ENCODE data around the gene EPHB3.

EPHB3 gene

DNA sequence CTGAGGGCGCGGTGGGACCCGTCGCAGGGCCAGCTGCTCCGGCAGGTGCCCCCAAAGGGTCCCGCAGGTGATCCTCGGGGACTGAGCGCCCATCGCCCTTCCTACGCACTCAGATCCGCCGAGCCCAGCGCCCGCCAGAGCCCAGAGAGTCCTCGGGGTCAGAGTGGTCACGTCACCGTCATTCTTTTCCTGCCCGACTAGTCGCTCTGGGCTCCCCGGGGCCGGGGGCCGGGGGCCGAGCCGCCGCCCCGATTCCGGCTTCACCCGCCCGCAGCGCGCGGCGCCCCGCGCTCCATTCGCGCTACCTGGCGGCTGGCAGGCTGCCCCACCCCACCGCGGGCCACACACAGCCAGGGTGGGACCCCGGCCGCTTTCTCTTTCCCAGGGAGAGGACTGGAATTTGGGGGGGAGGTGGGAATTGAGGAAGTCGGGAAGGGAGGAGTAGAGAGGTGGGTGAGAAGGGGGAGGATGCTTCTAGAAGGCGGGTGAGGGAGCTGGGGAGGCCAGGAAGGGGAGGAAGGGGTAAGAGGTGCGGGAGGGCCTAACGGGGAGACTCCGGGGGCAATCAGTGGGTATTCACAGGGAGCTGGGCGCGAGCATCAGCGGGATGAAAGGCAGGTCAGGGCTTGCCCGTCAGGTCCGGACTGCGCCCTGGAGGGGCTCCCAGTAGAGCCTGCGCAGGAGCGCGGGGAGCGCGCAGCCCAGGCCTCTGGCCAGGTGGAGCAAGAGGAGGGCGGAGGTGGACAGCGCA, 36.1 kb upstream of the EPHB3 start:
- no peak for DNase-seq (ENCODE audit: low spot score)
- TF ChIP-seq, protein P1, sequence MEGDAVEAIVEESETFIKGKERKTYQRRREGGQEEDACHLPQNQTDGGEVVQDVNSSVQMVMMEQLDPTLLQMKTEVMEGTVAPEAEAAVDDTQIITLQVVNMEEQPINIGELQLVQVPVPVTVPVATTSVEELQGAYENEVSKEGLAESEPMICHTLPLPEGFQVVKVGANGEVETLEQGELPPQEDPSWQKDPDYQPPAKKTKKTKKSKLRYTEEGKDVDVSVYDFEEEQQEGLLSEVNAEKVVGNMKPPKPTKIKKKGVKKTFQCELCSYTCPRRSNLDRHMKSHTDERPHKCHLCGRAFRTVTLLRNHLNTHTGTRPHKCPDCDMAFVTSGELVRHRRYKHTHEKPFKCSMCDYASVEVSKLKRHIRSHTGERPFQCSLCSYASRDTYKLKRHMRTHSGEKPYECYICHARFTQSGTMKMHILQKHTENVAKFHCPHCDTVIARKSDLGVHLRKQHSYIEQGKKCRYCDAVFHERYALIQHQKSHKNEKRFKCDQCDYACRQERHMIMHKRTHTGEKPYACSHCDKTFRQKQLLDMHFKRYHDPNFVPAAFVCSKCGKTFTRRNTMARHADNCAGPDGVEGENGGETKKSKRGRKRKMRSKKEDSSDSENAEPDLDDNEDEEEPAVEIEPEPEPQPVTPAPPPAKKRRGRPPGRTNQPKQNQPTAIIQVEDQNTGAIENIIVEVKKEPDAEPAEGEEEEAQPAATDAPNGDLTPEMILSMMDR (IDR thresholded peaks at IDR 0.05; ENCODE audit: extremely low read depth, insufficient read depth, missing control alignments): no peak
- in situ Hi-C loops (cut with MboI; ENCODE audit: low pct_unique_long_range_greater_than_20kb, low sequenced_read_pairs, unreplicated experiment): no loop called here

DNA sequence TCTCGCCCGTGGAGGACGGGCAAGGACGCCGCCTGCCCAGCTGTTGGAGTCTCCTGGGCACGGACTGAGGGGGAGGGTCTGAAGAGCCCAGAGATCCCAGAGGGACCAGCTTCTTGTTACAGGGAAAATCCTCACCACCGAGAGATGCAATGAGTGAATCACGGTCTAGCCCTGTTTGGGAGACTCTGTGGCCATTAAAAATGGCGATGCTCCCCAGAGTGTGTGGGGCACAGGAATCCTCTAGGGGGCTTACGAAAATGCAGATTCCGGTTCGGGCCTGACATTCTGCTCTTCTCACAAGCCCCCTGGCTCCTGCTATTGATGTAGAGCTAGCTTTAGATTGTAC, 35.5 kb upstream of the EPHB3 start:
- in situ Hi-C loops (cut with MboI; ENCODE audit: low pct_unique_long_range_greater_than_20kb, low sequenced_read_pairs, unreplicated experiment): no loop called here
- TF ChIP-seq, protein P1 (IDR thresholded peaks at IDR 0.05; ENCODE audit: extremely low read depth, insufficient read depth, missing control alignments): no peak
- DNase-seq (ENCODE audit: low spot score): no peak

DNA sequence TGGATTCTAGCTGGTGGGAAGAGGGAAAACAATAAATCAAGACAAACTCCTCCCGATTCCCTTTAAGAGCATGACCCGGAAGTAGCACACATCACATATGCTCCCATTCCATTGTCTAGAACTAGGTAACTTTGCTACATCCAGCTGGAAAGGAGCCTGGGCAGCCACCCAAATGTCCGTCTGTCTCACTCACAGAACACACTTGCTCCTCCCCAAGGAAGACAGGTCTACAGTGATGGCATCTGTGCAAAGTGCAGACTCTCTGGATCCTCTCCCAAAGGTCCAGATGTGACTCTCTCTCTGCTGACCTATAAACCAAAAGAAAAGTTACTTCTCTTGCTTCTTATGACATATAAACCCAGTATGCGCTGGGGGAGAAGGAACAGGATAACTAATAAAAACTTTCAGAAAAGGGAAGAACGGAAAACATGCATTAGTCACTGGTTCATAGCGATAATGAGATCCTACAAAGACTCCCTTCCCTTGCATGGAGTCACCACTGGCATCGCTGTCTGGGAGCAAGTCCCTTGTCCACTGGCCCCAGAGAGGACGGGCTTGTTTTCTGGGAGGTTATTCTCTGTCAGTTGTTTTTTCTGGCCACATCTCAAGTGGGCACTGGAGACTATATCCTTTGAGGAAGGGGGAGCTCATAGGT, 29.8 kb upstream of the EPHB3 start:
- in situ Hi-C loops (cut with MboI; ENCODE audit: low pct_unique_long_range_greater_than_20kb, low sequenced_read_pairs, unreplicated experiment): no loop called here
- DNase-seq (ENCODE audit: low spot score): no peak

DNA sequence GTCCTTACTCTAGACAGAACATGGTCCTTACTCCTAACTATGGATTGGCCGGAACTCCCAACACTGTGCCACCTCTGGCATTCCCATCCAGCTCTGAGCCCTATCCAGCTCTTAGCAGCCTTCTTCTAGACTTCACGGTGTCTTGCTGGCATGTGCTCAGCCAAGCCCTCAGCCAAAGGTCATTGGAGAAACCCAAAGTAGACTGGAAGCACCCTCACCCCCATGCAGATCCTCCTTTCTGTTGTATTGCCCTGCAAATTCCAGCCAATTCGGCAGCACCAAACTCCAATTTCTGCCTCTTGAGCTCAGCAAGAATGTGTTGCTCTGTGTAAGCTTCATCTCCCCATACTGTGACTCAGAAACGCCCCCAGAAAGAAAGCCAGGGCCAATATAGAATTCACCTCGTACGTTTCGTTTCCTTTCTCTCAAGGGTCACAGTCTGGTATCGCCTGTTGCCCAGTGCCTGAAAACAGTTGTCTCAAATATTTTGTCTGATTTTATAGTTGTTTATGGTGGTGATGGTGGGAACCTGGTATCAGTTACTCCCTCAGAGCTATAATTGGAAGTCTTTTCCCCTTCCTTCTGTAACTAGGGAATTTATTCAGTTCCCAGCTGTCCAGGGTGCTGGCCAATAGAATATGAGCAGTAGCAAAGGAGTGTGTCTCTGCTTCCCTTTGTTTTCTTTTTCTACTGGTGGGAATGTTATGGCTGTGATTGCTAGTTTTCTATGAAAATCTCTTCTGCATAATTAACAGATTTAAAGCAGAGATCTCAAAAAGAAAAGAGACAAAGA, 28.4 kb upstream of the EPHB3 start:
- DNase-seq (ENCODE audit: low spot score): no peak
- in situ Hi-C loops (cut with MboI; ENCODE audit: low pct_unique_long_range_greater_than_20kb, low sequenced_read_pairs, unreplicated experiment): no loop called here
- TF ChIP-seq, protein P1 (IDR thresholded peaks at IDR 0.05; ENCODE audit: extremely low read depth, insufficient read depth, missing control alignments): no peak

More for the DNA sequence above, 29.8 kb upstream of the EPHB3 start:
- TF ChIP-seq, protein P1 (IDR thresholded peaks at IDR 0.05; ENCODE audit: extremely low read depth, insufficient read depth, missing control alignments): no peak

DNA sequence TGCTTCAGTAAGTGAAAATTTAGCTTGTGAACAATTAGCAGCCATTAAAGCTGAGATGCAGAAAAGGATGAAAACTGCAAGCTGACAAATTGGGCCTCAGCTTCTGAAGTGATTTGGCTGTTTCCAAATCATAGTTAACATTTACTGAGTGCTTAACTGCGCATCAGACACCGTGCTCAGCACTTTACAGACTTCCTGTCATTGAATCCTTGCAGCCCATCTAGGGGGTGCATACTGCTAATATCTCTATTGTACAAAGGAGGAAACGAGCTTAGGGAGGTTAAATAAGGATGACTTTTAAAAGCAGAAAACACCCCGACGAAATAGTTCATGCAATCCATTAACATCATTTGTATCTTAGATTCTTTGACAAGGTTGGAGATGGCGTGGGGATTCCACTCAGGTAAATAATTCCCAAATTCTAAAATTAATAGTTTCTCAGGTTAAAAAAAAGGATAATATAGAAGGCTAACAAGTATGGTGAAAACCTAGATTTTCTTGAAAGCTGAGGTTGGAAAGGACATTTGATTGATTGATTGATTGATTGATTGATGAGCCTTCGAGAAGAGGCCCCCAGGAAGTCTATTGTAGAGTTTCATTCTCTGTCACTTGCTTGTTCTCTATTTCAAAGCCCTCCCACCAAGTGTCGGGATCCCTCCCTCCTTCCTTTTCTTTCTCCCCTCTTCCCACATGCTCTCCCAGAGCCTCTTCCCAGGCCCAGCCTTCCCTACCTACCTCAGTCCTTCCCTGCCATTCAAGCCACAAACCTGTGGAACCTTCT, 23.5 kb upstream of the EPHB3 start:
- TF ChIP-seq, protein P1 (IDR thresholded peaks at IDR 0.05; ENCODE audit: extremely low read depth, insufficient read depth, missing control alignments): no peak
- in situ Hi-C loops (cut with MboI; ENCODE audit: low pct_unique_long_range_greater_than_20kb, low sequenced_read_pairs, unreplicated experiment): no loop called here
- DNase-seq (ENCODE audit: low spot score): no peak
